NCI-H1436 treated with DMSO at 0.1 percent for 48 hours (cell line): Measurements from ENCODE around the gene TSPAN13.

Experiments used
- DNase-seq: peaks from one replicate; lab custom pipeline; 2025; lab: John Stamatoyannopoulos, UW

The TSPAN13 gene

DNA sequence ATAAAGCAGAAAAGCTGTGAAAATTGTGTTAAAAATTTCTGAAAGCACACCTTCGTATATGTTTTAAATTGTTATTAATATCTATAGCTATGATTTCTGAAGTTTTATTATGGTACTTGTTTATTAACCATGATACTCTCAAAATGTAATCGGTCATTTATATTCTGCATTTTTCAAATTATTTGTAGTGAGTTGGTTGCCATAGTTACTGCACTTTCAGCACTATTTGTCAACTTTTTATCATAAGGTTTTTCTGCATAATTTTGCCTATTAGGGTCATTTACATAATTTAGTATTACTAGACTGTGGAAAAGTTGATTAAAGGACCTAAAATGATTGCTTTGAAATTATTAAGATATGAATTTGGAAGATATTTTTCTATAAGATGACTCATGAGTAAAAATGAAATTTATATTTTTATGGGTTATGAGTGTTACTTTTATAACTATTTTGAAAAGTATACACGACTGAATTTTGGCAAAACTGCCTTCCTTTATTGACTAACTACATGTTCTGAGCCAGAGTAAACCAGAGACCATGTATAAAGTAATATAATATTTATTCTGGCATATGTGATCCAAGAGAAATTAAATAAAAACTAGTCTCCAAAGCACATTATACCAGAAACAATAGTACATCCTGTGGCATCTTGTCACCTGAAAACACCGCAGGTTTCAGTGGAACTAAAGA is 59.1 kb downstream of the TSPAN13 start:
- DNase-seq = no peak

DNA sequence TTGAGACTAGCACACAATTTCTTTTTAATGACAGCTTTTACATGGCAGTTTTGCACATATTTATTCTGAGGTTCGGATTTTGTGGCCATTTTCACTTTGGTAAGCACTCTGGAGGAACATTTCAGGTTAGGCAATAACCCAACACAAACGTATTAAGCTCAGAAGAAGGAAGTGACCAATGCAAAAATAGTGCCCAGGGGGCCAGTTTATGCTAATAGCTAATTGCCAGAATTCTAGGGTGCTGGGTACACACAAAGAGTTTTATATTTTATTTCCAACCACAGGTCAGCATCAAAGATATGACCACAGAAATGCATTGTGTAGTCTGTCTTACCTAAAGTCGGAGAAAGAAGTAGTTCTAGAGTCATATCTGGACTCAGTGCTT is 59.7 kb downstream of the TSPAN13 start:
- no peak for DNase-seq

DNA sequence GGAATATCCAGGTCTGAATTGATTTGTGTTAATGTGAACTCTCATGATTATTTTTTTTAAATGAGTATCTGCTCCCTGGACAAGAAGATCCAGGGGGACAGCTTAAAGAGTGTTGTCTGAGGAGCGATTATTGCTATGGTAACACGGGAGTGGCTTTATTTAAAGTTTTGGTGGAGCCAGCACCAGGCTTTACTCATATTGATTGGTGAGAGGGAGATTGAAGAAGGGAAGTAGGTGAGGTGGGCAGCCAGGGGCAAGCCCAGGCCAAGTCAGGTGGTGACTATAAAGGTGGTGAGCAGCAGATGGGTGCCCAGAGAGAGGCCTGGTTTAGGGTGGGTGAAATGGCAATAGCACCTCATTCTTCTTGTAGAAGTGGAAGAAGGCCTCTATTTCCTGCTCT is 61.4 kb downstream of the TSPAN13 start:
- no peak for DNase-seq

DNA sequence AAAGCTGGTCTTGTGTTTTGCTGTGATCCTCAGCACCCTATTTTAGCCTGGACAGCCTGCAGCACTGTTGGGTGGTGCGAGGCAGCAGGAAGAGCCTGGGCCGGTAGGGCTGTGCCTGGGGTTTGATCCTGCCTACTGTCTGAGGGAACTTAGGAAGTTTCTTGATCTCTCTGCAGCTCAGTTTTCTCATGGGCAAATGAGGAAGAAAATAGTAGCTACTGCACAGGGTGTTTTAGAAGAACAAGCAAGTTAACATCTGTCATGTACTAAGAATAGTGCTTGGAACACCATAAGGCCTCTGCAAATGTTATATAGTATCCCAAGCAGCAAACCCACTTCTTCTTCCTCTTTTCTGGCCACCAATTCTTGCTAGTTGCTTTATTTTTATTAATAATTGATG is 63.3 kb downstream of the TSPAN13 start:
- no peak for DNase-seq

DNA sequence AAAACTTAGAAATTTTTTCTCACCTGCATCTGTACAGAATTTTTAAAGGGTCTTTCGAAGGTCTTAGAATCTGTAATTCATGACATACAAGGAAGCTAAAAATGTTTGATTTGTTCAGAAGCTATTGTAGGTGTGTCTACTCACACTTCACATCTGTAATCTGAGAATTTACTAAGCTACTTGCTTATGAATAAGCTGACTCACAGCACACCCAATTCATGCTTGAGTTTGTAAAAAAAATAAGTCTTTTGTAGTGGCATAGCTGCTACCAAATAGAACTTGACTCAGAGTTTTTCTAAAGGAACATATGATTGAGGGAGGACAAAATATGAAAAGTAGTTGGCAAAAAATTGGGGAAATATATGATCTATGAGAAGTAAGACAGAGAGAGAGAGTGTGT is 64.0 kb downstream of the TSPAN13 start:
- DNase-seq = no peak

DNA sequence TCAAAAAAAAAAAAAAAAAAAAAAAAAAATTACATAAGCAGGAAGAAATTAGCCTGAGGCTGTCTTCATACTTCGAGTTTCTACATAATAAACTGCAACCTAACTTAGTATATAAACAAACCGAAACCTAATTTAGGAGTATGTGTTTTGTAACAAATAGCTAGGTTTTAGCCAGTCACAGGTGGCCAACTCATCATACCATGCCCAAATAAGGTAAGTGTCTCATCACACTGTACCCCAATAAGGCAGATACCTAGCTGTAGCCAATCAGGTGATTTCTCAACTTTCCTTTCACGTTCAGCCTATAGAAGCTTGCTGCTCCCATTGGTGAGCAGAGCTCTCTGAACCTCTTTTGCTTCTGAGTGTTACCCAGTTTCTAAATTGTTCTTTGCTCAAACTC is 65.2 kb downstream of the TSPAN13 start:
- no peak for DNase-seq

DNA sequence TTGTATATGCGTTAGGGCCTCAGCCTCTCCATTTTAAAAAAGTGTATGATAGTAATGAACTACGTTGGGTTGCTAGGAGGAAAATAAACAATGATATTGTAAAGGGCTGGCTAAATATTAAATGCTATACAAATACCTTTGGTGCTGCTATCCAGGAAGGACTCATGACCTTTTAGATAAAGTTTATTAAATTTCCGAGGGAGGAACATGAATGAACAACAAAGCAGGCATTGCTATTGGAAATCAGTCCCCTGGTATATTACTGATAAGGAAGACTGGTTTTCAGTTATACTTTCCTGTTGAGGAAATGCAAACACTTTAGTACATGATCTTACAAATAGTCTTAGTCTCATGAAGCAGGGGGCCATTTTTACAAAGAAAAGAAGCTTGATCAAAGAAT is 68.5 kb downstream of the TSPAN13 start:
- DNase-seq = no peak

DNA sequence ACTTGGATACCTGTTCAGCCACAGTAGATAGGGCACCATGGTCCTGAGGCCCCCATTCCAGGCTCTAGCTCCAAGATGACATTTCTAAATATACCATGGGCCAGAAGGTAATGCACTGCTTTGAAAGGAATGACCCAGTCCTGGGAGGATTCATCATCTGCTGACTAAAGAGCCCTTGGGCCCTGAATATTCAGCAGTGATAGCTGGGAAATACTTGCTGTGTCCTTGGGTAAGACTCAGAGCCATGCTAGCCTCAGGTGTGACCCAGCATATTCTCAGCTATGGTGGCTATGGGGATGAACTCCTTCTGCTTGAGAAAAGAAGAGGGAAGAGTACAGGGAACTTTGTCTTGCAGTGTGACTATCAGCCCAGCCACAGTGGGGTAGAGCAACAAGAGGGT is 72.5 kb downstream of the TSPAN13 start:
- DNase-seq = no peak

DNA sequence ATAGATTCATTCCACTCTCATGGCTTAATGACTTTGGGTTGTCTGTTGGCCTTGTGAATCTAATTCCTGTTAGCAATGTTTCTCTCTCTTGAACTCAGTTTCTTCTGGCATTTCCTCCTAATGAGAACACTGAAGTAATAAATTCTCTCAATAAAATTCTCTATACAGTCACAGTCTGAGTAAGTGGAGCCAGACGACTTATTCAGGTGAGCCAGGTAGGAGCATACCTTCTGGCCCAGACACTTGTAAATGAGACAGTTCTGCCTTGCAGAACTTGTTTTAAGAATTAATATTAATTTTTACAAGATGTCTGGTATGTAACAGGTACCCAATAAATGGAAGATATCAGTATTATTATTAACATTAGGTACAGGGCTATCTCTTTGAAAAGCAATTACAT is 79.8 kb downstream of the TSPAN13 start:
- no peak for DNase-seq
